Measurements from ENCODE around the gene GZMA. TPM values are rescaled to one million over a fixed set of nuclear protein-coding genes. Genes with fewer than 3 reads are reported as not detected.
A peak's percentile ranks its signal among the peaks of the same experiment; 100 is the strongest.
"Not testable (repeated sequence)": the region's sequence is repeated elsewhere in the genome, so short reads cannot be mapped to it uniquely, and the experiment has no call there.

The GZMA gene
- total RNA-seq: 0.87 TPM
- long read RNA-seq: 0 reads

DNA sequence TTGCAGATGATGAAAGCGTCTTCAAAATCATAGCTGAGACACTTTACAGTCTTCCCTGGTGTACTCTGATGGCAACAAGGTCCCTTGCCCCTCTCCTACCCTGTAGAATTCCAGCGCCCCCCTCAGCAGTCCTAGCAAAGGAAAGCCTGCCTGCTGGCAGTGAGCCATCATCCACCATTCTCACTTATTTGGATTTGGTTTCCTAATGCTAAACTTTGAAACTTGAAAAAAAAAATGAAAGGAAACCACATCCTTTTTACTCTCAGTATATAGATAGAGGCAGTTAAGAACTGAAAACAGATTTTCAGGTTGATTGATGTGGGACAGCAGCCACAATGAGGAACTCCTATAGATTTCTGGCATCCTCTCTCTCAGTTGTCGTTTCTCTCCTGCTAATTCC lies at the start of gene GZMA:
Gene GZMA, plus strand, starts transcription at position 299 of the 400 bp plus-strand sequence. Its CDS starts 37 bp downstream, at position 336.
- ATAC-seq (no peak), DNase-seq (no peak)
- intact Hi-C loops (cut with micrococcal nuclease): no loop called here

- ATAC-seq: no peak
- intact Hi-C loops (cut with micrococcal nuclease): no loop called here
- no peak for DNase-seq
These were observed 47.3 kb upstream of the GZMA start for GRCh38 chr5:55055183-55055582.

DNA sequence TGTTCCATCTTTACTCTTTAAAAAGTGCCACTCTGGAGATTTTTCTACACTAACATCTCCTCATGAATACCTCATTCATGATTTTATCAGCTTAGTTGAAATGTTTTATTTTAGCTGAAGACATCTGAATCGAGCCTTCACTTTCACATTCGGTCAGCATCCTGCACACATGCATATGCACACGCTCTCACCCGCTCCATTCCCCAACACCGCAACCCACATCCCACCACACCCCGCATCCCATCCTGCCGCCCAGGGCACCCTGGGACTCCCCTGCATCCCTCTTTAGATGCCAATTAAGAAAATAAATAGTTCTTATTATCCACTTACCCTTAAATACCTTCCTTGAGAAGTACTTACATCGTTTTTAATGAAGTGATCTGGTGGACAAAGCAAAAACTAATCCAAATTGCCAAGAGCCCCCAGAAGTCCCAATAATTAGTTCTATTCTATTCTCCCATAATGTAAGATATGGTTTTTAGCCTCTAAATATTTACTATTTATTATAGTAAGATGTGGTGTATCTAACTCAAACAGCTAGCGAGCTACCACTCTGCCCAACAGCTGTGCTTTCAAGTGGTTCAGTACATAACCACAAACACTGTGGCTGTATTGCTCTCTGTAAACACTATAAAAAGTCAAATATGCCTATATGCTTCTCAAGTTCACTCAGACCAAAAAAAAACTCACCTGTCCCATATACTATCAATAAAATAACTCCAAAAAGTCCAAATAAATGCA lies 40.2 kb upstream of the GZMA start:
- ATAC-seq (no peak), DNase-seq (peak; percentile 29)
- intact Hi-C loops (cut with micrococcal nuclease): no loop called here

DNA sequence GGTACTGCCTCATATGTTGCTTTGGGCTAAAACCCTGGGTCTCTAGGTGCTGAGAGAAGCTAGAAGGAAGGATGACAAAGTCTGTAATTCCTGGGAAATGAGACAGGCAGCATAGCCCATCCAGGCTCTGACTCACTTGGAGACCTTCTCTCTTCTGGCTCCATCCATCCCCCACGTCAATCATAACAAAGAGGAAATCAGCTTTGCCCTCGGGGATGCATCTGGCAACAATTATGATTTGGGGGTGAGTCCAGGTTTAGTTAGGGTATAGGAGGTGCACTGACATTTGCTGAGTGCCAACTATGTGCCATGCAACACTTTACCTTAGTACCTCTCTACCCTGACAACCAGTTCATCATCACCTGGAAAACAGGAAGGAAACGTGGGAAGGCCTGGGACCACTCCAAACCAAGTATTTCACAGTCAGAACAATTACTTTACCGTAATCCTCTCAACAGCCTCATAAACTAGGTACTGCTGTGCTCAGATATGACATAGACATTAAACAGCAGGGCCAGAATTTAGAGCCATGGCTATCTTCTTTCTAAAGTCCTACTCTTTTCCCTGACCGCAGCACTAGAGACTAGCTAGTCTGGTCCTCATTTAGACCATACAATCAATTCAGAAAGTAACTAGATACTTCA lies 39.1 kb upstream of the GZMA start:
- intact Hi-C loops (cut with micrococcal nuclease): no loop called here
- no peak for DNase-seq
- no peak for ATAC-seq

GRCh38 chr5:55063899-55064298 lies 38.5 kb upstream of the GZMA start:
- ATAC-seq (no peak), DNase-seq (no peak)
- intact Hi-C loops (cut with micrococcal nuclease): no loop called here

DNA sequence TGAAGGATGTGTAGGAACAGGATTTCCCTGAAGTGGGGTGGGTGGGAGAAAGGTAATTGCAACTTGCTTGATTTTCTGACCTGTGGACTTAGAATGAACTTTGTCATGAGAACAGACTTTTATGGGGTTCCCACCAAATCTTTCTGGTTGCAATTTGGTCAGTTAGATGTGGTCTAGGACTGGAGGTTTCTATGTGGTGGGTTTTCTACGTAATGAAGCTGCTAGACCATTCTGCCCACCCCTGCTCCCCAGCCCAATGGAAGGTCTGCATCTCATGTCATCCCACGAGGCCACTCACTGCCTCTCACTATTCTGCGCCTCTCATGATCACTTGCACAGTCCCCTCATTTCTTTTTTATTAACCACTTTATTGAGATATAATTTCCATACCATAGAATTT lies 37.9 kb upstream of the GZMA start:
- intact Hi-C loops (cut with micrococcal nuclease): no loop called here
- ATAC-seq: no peak
- no peak for DNase-seq

DNA sequence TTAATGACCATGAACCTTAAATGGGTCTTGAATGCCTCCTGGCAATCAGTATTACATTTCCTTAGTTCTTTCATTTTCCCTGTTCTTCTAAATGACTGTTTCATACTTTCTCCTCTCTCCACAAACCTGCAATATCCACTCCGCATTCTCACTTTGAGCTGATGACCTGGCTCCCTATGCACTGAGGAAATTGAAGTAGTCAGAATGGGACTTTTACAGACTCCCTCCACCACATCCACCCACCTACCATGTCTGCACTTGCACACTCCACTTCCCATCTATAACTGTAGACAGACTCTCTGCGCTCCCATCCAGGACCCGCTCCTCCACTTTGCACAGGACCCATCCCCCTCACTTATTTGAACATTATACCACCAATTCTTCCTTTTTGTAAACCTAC lies 36.2 kb upstream of the GZMA start:
- no peak for DNase-seq
- no peak for ATAC-seq
- intact Hi-C loops (cut with micrococcal nuclease): no loop called here

DNA sequence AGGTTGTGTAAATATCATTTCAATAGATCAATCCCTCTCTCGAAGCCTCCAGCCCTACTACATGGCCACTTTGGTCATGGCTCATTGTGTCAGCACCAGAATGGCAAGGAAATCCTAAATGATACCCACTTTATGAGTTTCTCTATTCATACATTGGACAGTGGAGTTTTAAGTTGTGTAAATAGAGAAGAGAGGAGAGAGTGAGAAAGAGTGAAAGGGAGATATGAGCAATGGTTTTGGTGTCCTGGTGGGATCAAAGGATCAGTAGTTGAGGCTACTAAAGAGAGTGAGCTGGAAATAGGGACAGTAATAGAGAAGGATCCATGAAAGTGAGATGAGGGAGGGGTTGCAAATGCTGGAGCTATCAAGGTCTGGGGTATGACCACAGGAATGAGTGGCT lies 31.5 kb upstream of the GZMA start:
- ATAC-seq (no peak), DNase-seq (no peak)
- intact Hi-C loops (cut with micrococcal nuclease): no loop called here

- ATAC-seq (no peak), DNase-seq (no peak)
- intact Hi-C loops (cut with micrococcal nuclease): no loop called here
These were observed 31.0 kb upstream of the GZMA start for GRCh38 chr5:55071413-55071812.

DNA sequence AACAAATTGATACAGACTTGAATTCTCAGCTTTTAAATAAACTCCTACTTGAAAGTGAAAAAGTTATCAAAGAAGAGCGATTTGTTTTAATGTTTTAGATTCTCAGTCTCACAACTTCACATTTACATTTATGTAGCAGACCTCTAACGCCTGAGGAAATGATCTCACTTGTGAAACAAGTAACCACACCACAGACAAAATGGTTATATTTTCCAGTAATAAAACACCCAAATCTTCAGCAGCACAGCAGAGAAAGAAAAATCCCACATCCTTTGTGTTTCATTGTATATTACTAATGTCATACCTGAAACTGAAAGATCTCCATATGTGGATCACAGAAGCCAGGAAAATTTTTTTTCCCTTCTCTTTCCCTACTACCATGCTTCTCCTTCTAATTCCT lies 29.8 kb upstream of the GZMA start:
- intact Hi-C loops (cut with micrococcal nuclease): no loop called here
- ATAC-seq (no peak), DNase-seq (no peak)

GRCh38 chr5:55073211-55073610 lies 29.2 kb upstream of the GZMA start:
- no peak for DNase-seq
- ATAC-seq: no peak
- intact Hi-C loops (cut with micrococcal nuclease): no loop called here

DNA sequence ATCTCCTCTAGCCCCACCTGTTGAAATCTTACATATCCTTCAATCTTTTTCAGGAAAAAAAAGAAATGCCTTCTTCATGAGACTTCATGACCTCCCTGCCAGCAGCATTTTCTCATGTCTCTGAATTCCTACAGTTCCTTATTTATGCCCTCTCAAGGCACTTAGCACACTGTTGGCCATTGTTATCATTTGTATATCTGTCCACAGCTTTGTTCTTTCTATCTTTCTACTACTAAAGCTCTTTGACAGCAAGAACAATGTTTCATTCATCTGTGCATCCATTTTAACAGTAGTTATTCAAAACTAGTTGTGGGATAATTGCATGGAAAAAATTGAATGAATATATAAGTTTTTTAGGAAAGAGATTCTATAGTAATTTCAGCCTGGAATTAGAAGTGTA lies 20.9 kb upstream of the GZMA start:
- intact Hi-C loops (cut with micrococcal nuclease): no loop called here
- ATAC-seq (no peak), DNase-seq (no peak)

- intact Hi-C loops (cut with micrococcal nuclease); DNase-seq; ATAC-seq: not testable (repeated sequence)
These were observed 13.1 kb upstream of the GZMA start for GRCh38 chr5:55089301-55089700.

DNA sequence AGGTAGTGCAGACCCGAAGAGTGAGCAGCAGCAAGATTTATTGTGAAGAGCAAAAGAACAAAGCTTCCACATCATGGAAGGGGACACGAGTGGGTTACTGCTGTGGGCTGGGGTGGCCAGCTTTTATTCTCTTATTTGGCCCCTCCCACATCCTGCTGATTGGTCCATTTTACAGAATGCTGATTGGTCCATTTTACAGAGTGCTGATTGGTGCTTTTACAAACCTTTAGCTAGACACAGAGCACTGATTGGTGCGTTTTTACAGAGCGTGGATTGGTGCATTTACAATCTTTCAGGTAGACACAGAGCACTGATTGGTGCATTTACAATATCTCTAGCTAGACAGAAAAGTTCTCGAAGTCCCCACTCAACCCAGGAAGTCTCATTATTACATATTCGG lies 11.4 kb upstream of the GZMA start:
- intact Hi-C loops (cut with micrococcal nuclease); DNase-seq; ATAC-seq: not testable (repeated sequence)

- intact Hi-C loops (cut with micrococcal nuclease): no loop called here
- DNase-seq (no peak), ATAC-seq (no peak)
These were observed 6.3 kb upstream of the GZMA start for GRCh38 chr5:55096182-55096581.

- no peak for DNase-seq
- ATAC-seq: no peak
- intact Hi-C loops (cut with micrococcal nuclease): no loop called here
These were observed 5.6 kb upstream of the GZMA start for GRCh38 chr5:55096861-55097260.

DNA sequence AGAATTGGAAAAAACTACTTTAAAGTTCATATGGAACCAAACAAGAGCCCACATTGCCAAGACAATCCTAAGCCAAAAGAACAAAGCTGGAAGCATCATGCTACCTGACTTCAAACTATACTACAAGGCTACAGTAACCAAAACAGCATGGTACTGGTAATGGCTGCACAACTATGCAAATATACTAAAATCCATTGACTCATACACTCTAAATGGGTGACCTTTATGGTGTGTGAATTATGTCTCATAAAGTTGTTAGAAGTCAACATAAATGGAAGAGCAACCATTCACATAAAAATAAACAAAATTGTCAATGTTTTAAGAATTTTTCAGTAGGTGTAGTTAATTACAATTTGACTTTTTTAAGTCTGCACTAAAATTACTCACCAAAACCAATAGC lies 1.3 kb upstream of the GZMA start:
- intact Hi-C loops (cut with micrococcal nuclease); DNase-seq; ATAC-seq: not testable (repeated sequence)

DNA sequence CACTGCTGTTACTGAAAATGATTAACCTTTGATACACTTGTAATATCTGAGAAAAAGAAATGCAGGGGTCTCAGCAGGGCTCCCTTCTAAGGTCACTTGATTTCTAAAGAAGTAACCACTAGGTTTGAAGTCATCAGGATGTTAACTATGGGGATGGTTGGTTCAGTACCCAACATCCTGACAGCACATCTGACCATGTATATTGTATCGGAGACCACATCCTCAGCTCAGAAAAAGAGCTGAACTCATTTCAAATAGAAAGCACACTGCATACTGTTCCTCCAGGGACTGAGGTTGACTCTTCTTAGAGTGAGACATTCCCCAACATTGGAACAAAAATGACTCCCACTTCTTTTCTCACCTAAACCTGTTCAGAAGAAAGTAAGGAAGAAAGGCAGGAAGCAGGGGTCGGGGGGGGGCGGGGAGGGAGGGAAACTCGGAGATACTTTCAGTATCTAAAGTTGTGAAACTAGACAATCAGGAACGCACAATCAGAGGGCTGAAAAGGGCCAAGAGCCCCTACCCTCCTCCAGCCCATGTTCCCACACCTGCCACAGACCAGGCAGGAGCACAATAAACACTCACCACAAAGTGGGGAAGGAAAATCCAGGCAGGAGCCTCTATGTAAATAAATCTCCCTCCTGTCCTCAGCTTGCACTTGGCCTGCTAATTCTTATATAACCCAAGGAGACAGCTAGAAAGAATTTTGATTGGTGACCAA lies 730 bp upstream of the GZMA start:
- DNase-seq: no peak
- intact Hi-C loops (cut with micrococcal nuclease): no loop called here
- ATAC-seq: no peak

DNA sequence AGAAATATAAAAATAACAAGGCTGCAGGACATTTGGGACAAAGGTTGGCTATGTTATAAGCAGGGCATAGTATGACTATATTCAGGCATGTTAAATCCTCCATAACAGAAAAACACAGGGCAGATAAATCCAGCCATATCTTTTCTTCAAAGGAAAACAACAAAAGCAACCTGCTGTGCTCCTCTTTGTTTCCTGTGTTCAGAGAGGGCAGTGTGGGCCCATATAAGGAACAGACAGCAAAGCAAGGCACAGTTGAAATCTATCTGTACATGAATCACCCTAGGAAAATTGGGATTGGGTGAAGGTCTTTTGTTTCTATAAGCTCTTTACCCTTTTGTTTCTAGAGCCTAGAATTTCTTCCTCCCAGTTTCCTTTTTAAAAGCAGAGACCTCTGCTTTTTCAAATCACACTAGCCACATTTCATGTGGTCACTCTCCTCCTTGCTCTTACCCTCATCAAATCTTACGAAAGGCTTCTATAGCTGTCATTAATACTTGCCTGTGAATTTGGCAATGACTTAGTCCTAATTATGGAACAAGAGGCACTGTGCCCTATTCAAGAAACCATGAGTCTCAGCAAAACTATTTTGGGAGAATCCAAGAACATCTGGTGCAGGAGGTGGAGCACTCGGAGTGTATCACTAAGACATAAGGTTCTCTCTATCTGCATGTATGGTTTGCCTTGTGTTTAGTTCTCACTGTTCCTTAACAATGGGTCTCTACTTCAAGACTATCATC lies 1.8 kb downstream of the GZMA start:
- intact Hi-C loops (cut with micrococcal nuclease): no loop called here
- DNase-seq (no peak), ATAC-seq (no peak)

All from left ventricle myocardium superior (tissue), 1 donor.